SK-N-SH (cell line): ENCODE data around the gene HPN. TPM values are rescaled to one million over a fixed set of nuclear protein-coding genes. Genes with fewer than 3 reads are reported as not detected.

Experiments
- CTCF ChIA-PET: fragments of 300-600, 350-600 bp; formaldehyde crosslinking; extraction: SDS; loops from one replicate; lab custom pipeline; 2021; lab: Yijun Ruan, JAX
- POLR2A ChIA-PET: fragments of 350-600 bp; sonication (Branson Sonifier 250); formaldehyde crosslinking; extraction: SDS; loops from one replicate; lab custom pipeline; 2020; ENCODE audit warnings: antibody characterized with exemption, inconsistent platforms; lab: Yijun Ruan, JAX
- DNase-seq: peaks from one replicate; pipeline ENCODE4 v3.0.0; 2012
- H2AFZ ChIP-seq: fragments of 200-600 bp; sonication (generic); 2 replicates; pipeline ENCODE4 v1.8.1; 2016; ENCODE audit warnings: antibody characterized with exemption, mild to moderate bottlenecking, low read depth
- H3F3A ChIP-seq: fragments of 200-600 bp; sonication (generic); replicated peaks from 2 replicates; pipeline ENCODE3; 2016; ENCODE audit warnings: antibody characterized with exemption, mild to moderate bottlenecking; ENCODE audit not compliant: insufficient read depth
- H3K27ac ChIP-seq, 2 experiments: fragments of 200-500 bp in 1 of 2; fragments of 200-600 bp in 1 of 2; sonication (Bioruptor generic) in 1 of 2; sonication (generic), shearing (Covaris generic) in 1 of 2; 2 replicates each; pipeline versions ENCODE4 v1.5.1 to v1.6.1; 2014 to 2016; ENCODE audit warnings: low read depth in 2 of 2, inconsistent platforms in 1 of 2, low read length in 1 of 2, mild to moderate bottlenecking in 1 of 2, mixed read lengths in 1 of 2
- H3K27me3 ChIP-seq: fragments of 200-600 bp; sonication (generic), shearing (Covaris generic); 2 replicates; pipeline ENCODE4 v1.6.1; 2016; ENCODE audit warnings: mixed run types; ENCODE audit not compliant: insufficient read depth
- H3K36me3 ChIP-seq, 2 experiments: fragments of 200-500 bp in 1 of 2; fragments of 200-600 bp in 1 of 2; sonication (Bioruptor generic) in 1 of 2; sonication (generic) in 1 of 2; replicated peaks in 1 of 2; 2 replicates each; pipeline versions ENCODE3 to v1.5.1; 2014 to 2016; ENCODE audit warnings: low read length in 1 of 2, mild to moderate bottlenecking in 1 of 2; ENCODE audit not compliant: insufficient read depth in 2 of 2, control insufficient read depth in 1 of 2
- H3K4me1 ChIP-seq, 2 experiments: fragments of 200-500 bp in 1 of 2; fragments of 200-600 bp in 1 of 2; sonication (Bioruptor generic) in 1 of 2; sonication (generic), shearing (Covaris generic) in 1 of 2; 2 replicates each; pipeline versions ENCODE4 v1.5.1 to v1.6.1; 2014 to 2016; ENCODE audit warnings: low read depth in 1 of 2, low read length in 1 of 2, mixed run types in 1 of 2; ENCODE audit not compliant: insufficient read depth in 2 of 2, control insufficient read depth in 1 of 2
- H3K4me2 ChIP-seq: fragments of 200-600 bp; sonication (generic), shearing (Covaris generic); 2 replicates; pipeline ENCODE4 v1.6.1; 2017; ENCODE audit warnings: mixed run types
- H3K4me3 ChIP-seq, 2 experiments: fragments of 200-500 bp in 1 of 2; fragments of 200-600 bp in 1 of 2; sonication (Bioruptor generic) in 1 of 2; sonication (generic), shearing (Covaris generic) in 1 of 2; 2 replicates each; pipeline versions ENCODE4 v1.5.1 to v1.8.1; 2014 to 2016; ENCODE audit warnings: low read depth in 2 of 2, inconsistent platforms in 1 of 2, low read length in 1 of 2, mild to moderate bottlenecking in 1 of 2, mixed read lengths in 1 of 2, moderate library complexity in 1 of 2
- H3K79me2 ChIP-seq: fragments of 200-600 bp; sonication (generic); 2 replicates; pipeline ENCODE4 v1.8.1; 2017; ENCODE audit warnings: mild to moderate bottlenecking; ENCODE audit not compliant: insufficient read depth
- H3K9ac ChIP-seq: fragments of 200-600 bp; sonication (generic); 2 replicates; pipeline ENCODE4 v1.6.1; 2017; ENCODE audit warnings: mixed run types
- H3K9me2 ChIP-seq: fragments of 200-600 bp; sonication (generic); 2 replicates; pipeline ENCODE4 v1.6.1; 2017; ENCODE audit warnings: mixed run types
- H3K9me3 ChIP-seq: fragments of 200-600 bp; sonication (generic); 2 replicates; pipeline ENCODE4 v1.6.1; 2017; ENCODE audit warnings: mixed run types, mild to moderate bottlenecking, moderate library complexity
- H4K20me1 ChIP-seq: fragments of 200-600 bp; sonication (generic); 2 replicates; pipeline ENCODE4 v1.6.1; 2017; ENCODE audit warnings: mild to moderate bottlenecking, mixed run types; ENCODE audit not compliant: insufficient read depth
- ELF1 ChIP-seq: IDR thresholded peaks from 2 replicates; pipeline ENCODE4 v1.4.0; 2012
- FOSL2 ChIP-seq: IDR thresholded peaks from 2 replicates; pipeline ENCODE4 v1.4.0; 2012; ENCODE audit warnings: low read depth, mild to moderate bottlenecking, moderate library complexity, borderline replicate concordance
- FOXJ3 ChIP-seq: sonication (generic); formaldehyde crosslinking; IDR thresholded peaks from 2 replicates; pipeline ENCODE4 v1.5.1; 2020; ENCODE audit warnings: mild to moderate bottlenecking, missing genetic modification reagents
- GABPA ChIP-seq: IDR thresholded peaks from 2 replicates; pipeline ENCODE4 v1.4.0; 2012; ENCODE audit warnings: low read depth, mild to moderate bottlenecking
- JUND ChIP-seq: IDR thresholded peaks from 2 replicates; pipeline ENCODE4 v1.4.0; 2012
- MEF2A ChIP-seq: IDR thresholded peaks from 2 replicates; pipeline ENCODE4 v1.4.0; 2012; ENCODE audit warnings: low read depth, borderline replicate concordance
- MXI1 ChIP-seq: IDR thresholded peaks from 2 replicates; pipeline ENCODE4 v1.6.1; 2012; ENCODE audit warnings: mild to moderate bottlenecking, low read depth, low read length, improper control_type of control experiment
- NRF1 ChIP-seq: IDR thresholded peaks from 2 replicates; pipeline ENCODE4 v1.6.1; 2012; ENCODE audit warnings: low read depth, mild to moderate bottlenecking, low read length
- POLR2AphosphoS5 ChIP-seq: IDR thresholded peaks from 2 replicates; pipeline ENCODE4 v1.6.1; 2012; ENCODE audit warnings: low read depth, low read length
- RFX5 ChIP-seq: IDR thresholded peaks from 2 replicates; pipeline ENCODE4 v1.6.1; 2012; ENCODE audit warnings: mild to moderate bottlenecking, improper control_type of control experiment, low read length
- TCF12 ChIP-seq: IDR thresholded peaks from 2 replicates; pipeline ENCODE4 v1.4.0; 2012
- TEAD4 ChIP-seq: IDR thresholded peaks from 2 replicates; pipeline ENCODE4 v1.4.0; 2012; ENCODE audit warnings: mild to moderate bottlenecking, borderline replicate concordance; ENCODE audit not compliant: insufficient read depth
- WGBS: methylation state at CpG from one replicate; pipeline ENCODE4 v1.1.6; 2017; ENCODE audit warnings: low lambda C conversion rate; 5-methylcytosine and 5-hydroxymethylcytosine counted together
- polyA plus RNA-seq, 3 experiments: library from polyadenylated mRNA; depleted of rRNA; stranded (reverse); fragments of >200 nt; gene quantifications; 2 replicates each; pipeline ENCODE4 v1.2.3, GENCODE V29; 2012
- TF ChIP-seq, protein P1 (sequence below): IDR thresholded peaks from 2 replicates; pipeline ENCODE4 v1.4.0; 2012; ENCODE audit warnings: low read depth, borderline replicate concordance
- TF ChIP-seq, protein P2 (sequence below): fragments of 200-600 bp; sonication (generic); IDR thresholded peaks from 2 replicates; pipeline ENCODE4 v1.6.1; 2017; ENCODE audit warnings: antibody characterized with exemption, mild to moderate bottlenecking, moderate library complexity
- TF ChIP-seq, protein P3 (sequence below): IDR thresholded peaks from 2 replicates; pipeline ENCODE4 v1.4.0; 2012; ENCODE audit warnings: low read depth
- TF ChIP-seq, protein P4 (sequence below): IDR thresholded peaks from 2 replicates; pipeline ENCODE4 v1.6.1; 2012; ENCODE audit warnings: mild to moderate bottlenecking, low read depth, low read length, moderate library complexity

Gene HPN
- polyA plus RNA-seq, 1 of the 3 experiments (the other 2 are of a cell fraction), result 0.05 TPM

DNA sequence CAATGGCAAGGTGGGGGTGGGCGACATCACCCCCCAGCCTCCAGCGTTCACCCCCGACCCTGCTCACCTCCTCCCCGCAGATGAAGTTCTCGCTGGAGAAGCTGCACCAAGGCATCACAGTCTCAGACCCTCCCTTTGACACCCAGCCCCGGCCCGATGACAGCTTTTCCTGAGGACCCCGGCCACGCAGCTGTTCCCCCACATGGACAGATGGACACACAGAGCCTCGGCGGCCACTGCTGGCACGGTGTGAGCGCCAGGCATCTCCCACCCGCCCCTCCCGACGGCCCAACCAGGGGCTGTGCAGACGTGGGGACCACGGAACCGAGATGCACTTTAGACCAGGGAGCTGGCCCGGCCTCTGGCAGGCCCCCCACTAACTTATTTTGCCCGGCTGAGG is 15.6 kb upstream of the HPN start:
- DNase-seq, result no peak
- Histone ChIP-seq H3K9me3 (no peaks in the 10 kb centered on the region), H3K4me2 (no peak overlapping the region), H3K4me3 (no peak overlapping the region), H3F3A (peaks cover 7% of the 10 kb centered on the region), H4K20me1 (no peaks in the 10 kb centered on the region), H3K36me3 (peaks cover 0 to 48% of the 10 kb centered on the region in 2 experiments), H3K27me3 (no peaks in the 10 kb centered on the region), H3K27ac (no peak overlapping the region), H2AFZ (no peak overlapping the region), H3K9me2 (no peaks in the 10 kb centered on the region), H3K79me2 (no peaks in the 10 kb centered on the region), H3K9ac (no peak overlapping the region), H3K4me1 (peaks cover 0 to 10% of the 10 kb centered on the region in 2 experiments; a peak in 1 of 4 replicates)
- ChIA-PET CTCF (interaction anchor here (0.9 to 2.1 kb wide), 4 partner anchors 13 to 116 kb away, joined by 3 to 11 read pairs (median 3); partner anchors contain the start of gene FXYD7), POLR2A (interaction anchor here (0.7 kb wide), 1 partner anchor 26 kb away, joined by 3 read pairs; the partner anchor contains the start of gene GRAMD1A)
- TF ChIP-seq JUND (no peak), NRF1 (no peak), MXI1 (no peak), ELF1 (no peak), GABPA (no peak)
- 96% methylated on average over 14 of the region's 21 CpGs for whole genome bisulfite sequencing

DNA sequence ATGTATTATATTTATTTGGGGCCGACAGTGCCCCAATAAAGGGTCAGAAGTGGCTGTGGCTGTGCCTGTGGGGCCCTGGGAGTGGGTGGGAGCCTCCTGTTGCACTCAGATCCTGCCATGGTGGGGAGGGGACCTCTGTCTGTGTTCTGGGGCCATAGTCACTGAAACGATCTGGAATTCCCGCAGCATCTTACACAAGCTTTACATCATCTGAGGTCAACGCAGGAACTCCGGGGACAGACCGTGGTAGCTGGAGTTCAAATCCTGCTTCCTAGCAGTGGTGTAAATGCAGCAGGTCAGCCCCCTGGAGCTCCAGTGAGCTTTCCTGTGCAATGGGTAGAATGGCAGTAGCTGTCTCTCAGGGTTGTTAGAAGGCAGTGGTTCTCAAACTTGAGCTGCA is 15.1 kb upstream of the HPN start:
- no peak overlapping the region for H2AFZ ChIP-seq
- no peaks in the 10 kb centered on the region for H3K9me2 ChIP-seq
- H4K20me1 ChIP-seq, result no peaks in the 10 kb centered on the region
- 91% methylated on average over 4 of the region's 6 CpGs for WGBS
- H3K79me2 ChIP-seq, result no peaks in the 10 kb centered on the region
- ChIA-PET CTCF (interaction anchor here (0.9 to 2.1 kb wide), 5 partner anchors 13 to 116 kb away, joined by 3 to 11 read pairs (median 3); partner anchors contain the start of gene FXYD7), POLR2A (interaction anchor here (0.7 kb wide), 1 partner anchor 26 kb away, joined by 3 read pairs; the partner anchor contains the start of gene GRAMD1A)
- H3K27me3 ChIP-seq, result no peaks in the 10 kb centered on the region
- no peak for DNase-seq
- H3K4me2 ChIP-seq, result no peak overlapping the region
- H3K9me3 ChIP-seq, result no peaks in the 10 kb centered on the region
- H3F3A ChIP-seq, result peaks cover 7% of the 10 kb centered on the region
- no peak overlapping the region for H3K4me3 ChIP-seq
- no peak for TF ChIP-seq TCF12
- TF ChIP-seq POLR2AphosphoS5, result no peak
- no peak for TF ChIP-seq MEF2A
- TF ChIP-seq, protein P1, sequence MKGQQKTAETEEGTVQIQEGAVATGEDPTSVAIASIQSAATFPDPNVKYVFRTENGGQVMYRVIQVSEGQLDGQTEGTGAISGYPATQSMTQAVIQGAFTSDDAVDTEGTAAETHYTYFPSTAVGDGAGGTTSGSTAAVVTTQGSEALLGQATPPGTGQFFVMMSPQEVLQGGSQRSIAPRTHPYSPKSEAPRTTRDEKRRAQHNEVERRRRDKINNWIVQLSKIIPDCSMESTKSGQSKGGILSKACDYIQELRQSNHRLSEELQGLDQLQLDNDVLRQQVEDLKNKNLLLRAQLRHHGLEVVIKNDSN, result no peak
- no peak for TF ChIP-seq GABPA
- peaks cover 0 to 10% of the 10 kb centered on the region in 2 experiments; a peak in 1 of 4 replicates for H3K4me1 ChIP-seq
- H3K9ac ChIP-seq, result no peak overlapping the region
- no peak overlapping the region for H3K27ac ChIP-seq
- peaks cover 0 to 43% of the 10 kb centered on the region in 2 experiments for H3K36me3 ChIP-seq

DNA sequence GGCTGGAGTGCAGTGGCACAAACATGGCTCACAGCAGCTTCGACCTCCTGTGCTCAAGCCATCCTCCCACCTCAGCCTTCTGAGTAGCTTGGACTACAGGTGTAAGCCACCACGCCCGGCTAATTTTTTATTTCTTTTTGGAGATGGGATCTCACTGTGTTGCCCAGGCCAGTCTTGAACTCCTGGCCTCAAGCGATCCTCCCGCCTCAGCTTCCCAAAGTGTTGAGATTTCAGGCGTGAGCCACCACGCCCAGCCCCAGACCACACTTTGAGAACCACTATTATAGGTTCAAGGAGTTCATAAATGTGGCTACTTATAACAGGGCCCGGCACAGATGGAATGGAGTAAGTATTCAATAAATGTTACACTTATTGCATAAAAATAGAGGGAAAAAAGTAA is 14.5 kb upstream of the HPN start:
- Histone ChIP-seq H3K9me3 (no peaks in the 10 kb centered on the region), H3K4me2 (no peak overlapping the region), H3K36me3 (peaks cover 0 to 37% of the 10 kb centered on the region in 2 experiments)
- no peak for DNase-seq
- CTCF ChIA-PET, result interaction anchor here (0.8 to 2.1 kb wide), 5 partner anchors 14 to 115 kb away, joined by 3 to 11 read pairs (median 3); partner anchors contain the start of gene FXYD7
- no peak for TF ChIP-seq FOSL2
- no peak for TF ChIP-seq TEAD4
- TF ChIP-seq FOXJ3, result no peak
- TF ChIP-seq, protein P2, sequence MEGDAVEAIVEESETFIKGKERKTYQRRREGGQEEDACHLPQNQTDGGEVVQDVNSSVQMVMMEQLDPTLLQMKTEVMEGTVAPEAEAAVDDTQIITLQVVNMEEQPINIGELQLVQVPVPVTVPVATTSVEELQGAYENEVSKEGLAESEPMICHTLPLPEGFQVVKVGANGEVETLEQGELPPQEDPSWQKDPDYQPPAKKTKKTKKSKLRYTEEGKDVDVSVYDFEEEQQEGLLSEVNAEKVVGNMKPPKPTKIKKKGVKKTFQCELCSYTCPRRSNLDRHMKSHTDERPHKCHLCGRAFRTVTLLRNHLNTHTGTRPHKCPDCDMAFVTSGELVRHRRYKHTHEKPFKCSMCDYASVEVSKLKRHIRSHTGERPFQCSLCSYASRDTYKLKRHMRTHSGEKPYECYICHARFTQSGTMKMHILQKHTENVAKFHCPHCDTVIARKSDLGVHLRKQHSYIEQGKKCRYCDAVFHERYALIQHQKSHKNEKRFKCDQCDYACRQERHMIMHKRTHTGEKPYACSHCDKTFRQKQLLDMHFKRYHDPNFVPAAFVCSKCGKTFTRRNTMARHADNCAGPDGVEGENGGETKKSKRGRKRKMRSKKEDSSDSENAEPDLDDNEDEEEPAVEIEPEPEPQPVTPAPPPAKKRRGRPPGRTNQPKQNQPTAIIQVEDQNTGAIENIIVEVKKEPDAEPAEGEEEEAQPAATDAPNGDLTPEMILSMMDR, result no peak
- TF ChIP-seq RFX5, result no peak
- TF ChIP-seq, protein P3, sequence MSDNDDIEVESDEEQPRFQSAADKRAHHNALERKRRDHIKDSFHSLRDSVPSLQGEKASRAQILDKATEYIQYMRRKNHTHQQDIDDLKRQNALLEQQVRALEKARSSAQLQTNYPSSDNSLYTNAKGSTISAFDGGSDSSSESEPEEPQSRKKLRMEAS, result no peak
- TF ChIP-seq, protein P4, sequence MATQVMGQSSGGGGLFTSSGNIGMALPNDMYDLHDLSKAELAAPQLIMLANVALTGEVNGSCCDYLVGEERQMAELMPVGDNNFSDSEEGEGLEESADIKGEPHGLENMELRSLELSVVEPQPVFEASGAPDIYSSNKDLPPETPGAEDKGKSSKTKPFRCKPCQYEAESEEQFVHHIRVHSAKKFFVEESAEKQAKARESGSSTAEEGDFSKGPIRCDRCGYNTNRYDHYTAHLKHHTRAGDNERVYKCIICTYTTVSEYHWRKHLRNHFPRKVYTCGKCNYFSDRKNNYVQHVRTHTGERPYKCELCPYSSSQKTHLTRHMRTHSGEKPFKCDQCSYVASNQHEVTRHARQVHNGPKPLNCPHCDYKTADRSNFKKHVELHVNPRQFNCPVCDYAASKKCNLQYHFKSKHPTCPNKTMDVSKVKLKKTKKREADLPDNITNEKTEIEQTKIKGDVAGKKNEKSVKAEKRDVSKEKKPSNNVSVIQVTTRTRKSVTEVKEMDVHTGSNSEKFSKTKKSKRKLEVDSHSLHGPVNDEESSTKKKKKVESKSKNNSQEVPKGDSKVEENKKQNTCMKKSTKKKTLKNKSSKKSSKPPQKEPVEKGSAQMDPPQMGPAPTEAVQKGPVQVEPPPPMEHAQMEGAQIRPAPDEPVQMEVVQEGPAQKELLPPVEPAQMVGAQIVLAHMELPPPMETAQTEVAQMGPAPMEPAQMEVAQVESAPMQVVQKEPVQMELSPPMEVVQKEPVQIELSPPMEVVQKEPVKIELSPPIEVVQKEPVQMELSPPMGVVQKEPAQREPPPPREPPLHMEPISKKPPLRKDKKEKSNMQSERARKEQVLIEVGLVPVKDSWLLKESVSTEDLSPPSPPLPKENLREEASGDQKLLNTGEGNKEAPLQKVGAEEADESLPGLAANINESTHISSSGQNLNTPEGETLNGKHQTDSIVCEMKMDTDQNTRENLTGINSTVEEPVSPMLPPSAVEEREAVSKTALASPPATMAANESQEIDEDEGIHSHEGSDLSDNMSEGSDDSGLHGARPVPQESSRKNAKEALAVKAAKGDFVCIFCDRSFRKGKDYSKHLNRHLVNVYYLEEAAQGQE, result no peak
- no peak for TF ChIP-seq GABPA
- TF ChIP-seq, all 33 proteins: peak for 0
- Histone ChIP-seq H2AFZ (no peak overlapping the region), H3F3A (peaks cover 7% of the 10 kb centered on the region), H4K20me1 (no peaks in the 10 kb centered on the region), H3K27ac (no peak overlapping the region), H3K27me3 (no peaks in the 10 kb centered on the region), H3K9me2 (no peaks in the 10 kb centered on the region), H3K79me2 (no peaks in the 10 kb centered on the region), H3K4me1 (peaks cover 0 to 10% of the 10 kb centered on the region in 2 experiments; a peak in 1 of 4 replicates), H3K4me3 (no peak overlapping the region), H3K9ac (no peak overlapping the region)
- WGBS, result 91% methylated on average over 8 of the region's 8 CpGs
- POLR2A ChIA-PET, result no interaction called here
